Choroid plexus epithelial cell (primary cell): Measurements from ENCODE around the gene TLK1.
A peak's percentile ranks its signal among the peaks of the same experiment; 100 is the strongest.

Source experiments
- DNase-seq: peaks from one replicate; pipeline ENCODE4 v3.0.0-alpha.2; 2010; ENCODE audit warnings: low read depth
- H3K4me3 ChIP-seq: 2 replicates; pipeline ENCODE4 v1.5.1; 2011; ENCODE audit warnings: low read depth, mild to moderate bottlenecking, control low read depth, low read length, moderate library complexity
- TF ChIP-seq, protein P1 (sequence below): conservative IDR thresholded peaks from 2 replicates; pipeline ENCODE4 v1.5.1; 2011; ENCODE audit warnings: low read depth, mild to moderate bottlenecking, control low read depth, inconsistent platforms, low read length, moderate library complexity

TLK1 gene

DNA sequence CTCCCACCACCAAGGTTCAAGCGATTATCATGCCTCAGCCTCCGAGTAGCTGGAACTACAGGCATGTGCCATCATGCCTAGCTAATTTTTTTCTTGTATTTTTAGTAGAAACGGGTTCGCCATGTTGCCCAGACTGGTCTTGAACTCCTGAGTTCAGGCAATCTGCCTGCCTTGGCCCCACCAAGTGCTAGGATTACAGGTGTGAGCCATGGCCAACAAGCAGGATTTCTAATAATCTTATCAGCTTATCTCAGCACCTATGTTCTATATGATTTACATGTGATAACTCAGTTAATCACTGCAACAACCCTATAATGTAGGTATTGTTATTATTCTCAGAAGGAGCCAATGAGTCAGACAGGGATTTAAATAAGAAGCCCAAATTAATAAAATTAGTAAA, 151.3 kb downstream of the TLK1 start:
- no peak overlapping the region for H3K4me3 ChIP-seq
- no peak for DNase-seq
- TF ChIP-seq, protein P1, sequence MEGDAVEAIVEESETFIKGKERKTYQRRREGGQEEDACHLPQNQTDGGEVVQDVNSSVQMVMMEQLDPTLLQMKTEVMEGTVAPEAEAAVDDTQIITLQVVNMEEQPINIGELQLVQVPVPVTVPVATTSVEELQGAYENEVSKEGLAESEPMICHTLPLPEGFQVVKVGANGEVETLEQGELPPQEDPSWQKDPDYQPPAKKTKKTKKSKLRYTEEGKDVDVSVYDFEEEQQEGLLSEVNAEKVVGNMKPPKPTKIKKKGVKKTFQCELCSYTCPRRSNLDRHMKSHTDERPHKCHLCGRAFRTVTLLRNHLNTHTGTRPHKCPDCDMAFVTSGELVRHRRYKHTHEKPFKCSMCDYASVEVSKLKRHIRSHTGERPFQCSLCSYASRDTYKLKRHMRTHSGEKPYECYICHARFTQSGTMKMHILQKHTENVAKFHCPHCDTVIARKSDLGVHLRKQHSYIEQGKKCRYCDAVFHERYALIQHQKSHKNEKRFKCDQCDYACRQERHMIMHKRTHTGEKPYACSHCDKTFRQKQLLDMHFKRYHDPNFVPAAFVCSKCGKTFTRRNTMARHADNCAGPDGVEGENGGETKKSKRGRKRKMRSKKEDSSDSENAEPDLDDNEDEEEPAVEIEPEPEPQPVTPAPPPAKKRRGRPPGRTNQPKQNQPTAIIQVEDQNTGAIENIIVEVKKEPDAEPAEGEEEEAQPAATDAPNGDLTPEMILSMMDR, result no peak

DNA sequence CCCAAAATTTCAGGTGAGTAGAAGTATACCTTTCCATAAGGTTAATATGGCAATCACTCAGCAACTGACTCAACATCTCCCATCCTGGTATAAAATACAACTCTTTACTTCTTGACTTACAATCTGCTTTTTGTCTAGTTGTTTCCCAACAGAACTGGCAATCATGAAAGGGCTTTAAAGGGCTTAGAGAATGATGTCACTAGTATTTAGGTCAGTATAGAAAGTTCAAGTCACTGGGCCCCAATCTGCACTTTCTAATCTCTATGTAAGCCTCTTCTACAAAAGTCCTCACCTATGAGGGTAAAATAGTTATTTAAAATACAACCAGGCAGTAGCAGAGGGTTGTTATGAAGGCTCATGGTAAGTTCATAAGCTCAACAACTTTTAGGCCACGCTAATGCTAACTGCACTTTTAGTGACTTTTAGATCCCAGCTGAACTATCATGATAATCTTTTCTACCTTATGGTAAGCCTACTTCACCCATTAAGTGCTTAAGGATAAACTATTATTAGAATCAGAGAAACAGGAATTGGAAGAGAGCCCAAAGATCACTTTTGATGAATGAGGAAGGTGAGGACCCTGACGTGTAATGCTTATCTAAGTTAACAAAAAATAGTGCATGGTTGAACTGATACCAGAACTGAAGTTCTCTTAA, 152.0 kb downstream of the TLK1 start:
- H3K4me3 ChIP-seq, result no peak overlapping the region
- TF ChIP-seq, protein P1, result no peak
- DNase-seq, result no peak

DNA sequence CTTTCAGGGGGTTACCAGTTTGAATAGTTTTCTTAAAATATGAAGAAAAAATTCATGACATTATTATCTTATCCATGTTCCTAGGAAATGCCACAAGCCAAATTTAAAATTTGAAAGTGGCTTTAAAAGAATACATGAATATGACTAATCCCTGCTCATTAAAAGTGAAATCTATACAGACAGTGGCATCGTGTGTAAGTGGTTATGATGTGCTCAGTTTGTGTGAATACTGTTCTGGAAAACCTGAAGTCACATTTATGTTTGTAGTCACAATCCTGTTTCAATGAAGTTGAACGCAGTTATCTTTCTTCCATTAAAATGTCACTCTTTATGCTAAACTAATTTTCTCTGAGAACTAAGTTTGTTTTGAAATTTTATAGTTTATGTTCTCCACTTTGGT, 155.9 kb downstream of the TLK1 start:
- H3K4me3 ChIP-seq, result no peak overlapping the region
- no peak for DNase-seq
- TF ChIP-seq, protein P1, result no peak

DNA sequence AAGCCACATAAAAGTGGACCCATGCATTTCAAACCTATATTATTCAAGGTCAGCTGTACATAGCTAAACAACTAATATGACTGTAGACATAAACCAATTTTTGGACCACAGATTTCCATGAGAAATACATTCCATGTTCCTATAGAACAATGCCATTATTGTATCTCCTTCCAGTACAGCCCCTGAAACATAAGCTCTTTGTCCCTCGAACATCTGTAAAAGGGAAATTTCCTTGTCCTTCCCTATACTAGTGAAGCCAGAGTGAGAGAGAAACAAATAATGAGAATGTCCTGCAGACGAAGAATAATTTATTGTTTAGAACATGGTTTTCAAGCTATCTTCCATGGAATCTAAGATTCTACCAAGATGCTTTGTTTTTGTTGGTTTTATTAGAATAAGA, 156.3 kb downstream of the TLK1 start:
- H3K4me3 ChIP-seq, result no peak overlapping the region
- no peak for DNase-seq
- TF ChIP-seq, protein P1, result no peak

DNA sequence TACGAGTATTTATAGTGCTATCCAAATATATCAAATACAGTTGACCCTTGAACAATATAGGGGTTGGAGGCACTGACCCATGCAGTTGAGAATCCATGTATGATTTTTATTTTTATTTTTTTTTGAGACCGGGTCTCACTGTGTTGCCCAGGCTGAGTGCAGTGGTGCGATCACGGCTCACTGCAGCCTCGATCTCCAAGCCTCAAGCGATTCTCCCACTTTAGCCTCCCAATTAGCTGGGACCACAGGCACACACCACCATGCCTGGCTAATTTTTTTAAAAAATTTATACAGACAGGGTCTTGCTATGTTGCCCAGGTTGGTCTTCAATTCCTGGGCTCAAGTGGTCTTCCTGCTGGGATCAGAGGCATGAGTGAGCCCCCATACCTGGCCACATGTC, 161.0 kb downstream of the TLK1 start:
- no peak overlapping the region for H3K4me3 ChIP-seq
- DNase-seq, result no peak
- TF ChIP-seq, protein P1, result no peak

DNA sequence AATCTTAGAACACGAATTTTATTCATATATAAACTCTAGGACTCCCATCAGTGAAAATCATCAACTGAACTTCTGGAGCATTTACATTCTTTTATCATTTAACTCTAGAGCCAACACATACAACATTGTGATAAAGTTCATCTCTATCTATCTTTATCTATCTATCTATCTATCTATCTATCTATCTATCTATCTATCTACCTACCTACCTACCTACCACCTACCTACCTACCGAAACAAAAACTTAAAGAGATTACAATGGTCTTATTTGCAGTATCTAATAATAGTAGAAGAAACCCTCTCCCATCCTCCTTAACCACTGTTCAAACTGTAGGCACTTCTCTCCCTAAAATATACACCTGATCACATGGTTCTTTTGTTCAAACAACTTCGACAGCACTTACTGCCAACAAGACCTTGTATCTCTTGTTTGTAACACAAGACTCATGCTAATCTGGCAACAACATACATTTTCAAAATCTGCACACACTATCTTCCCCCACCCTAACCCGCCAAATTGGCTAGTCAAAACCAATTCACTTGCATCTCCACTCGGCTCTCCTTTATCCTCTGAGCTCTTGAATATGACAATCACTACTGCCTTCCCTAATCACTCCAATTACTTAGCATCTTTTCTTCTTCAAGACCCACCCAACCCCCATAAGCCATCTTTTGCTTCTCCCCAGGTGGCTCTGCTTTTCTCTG, 162.6 kb downstream of the TLK1 start:
- TF ChIP-seq, protein P1, result no peak
- DNase-seq, result no peak
- no peak overlapping the region for H3K4me3 ChIP-seq

DNA sequence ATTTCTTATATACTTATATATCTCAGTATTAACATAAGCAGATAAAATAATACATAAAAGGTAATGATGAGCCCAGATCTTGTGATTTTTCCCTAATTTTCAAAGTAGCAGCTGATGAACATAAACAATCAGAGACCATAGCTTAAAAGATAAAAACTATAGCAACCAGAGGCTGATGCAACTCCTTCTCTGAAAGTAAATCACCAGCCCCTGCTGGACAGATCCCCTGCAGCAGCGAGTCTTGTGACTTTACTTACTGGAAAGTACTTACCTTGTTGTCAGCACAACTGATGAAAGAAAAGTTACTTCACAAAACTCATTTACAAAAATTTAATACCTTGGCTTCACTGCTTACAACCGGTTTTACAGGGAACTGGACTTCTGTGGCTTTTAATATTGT, 164.4 kb downstream of the TLK1 start:
- peak; percentile 69 for DNase-seq
- TF ChIP-seq, protein P1, result peak; percentile 50
- H3K4me3 ChIP-seq, result no peak overlapping the region
